Stimulated activated naive CD8-positive, alpha-beta T cell treated with anti-CD3 and anti-CD28 coated beads, Interleukin-15, Interleukin-2, amounts not matched to agents 100 ng/mL and 50 ng/mL, for 24 hours (primary cell): Measurements from ENCODE around the gene KDM4B.

Experiments used
- H3K27ac Mint-ChIP-seq: one replicate; pipeline ENCODE4 v1.8.0; 2021; ENCODE audit warnings: mild to moderate bottlenecking, mixed read lengths
- H3K27me3 Mint-ChIP-seq: one replicate; pipeline ENCODE4 v1.8.0; 2021; ENCODE audit warnings: mixed read lengths
- H3K36me3 Mint-ChIP-seq: one replicate; pipeline ENCODE4 v1.8.0; 2021; ENCODE audit warnings: low read depth, mixed read lengths
- H3K4me1 Mint-ChIP-seq: one replicate; pipeline ENCODE4 v1.8.0; 2021; ENCODE audit warnings: low read depth, mixed read lengths
- H3K4me3 Mint-ChIP-seq: one replicate; pipeline ENCODE4 v1.8.0; 2021; ENCODE audit warnings: mild to moderate bottlenecking, mixed read lengths
- H3K9me3 Mint-ChIP-seq: one replicate; pipeline ENCODE4 v1.8.0; 2021; ENCODE audit warnings: mixed read lengths

Gene KDM4B

GRCh38 chr19:5049561-5049960, 80.6 kb downstream of the KDM4B start:
- H3K27ac Mint-ChIP-seq, result no peak overlapping the region
- no peaks in the 10 kb centered on the region for H3K36me3 Mint-ChIP-seq
- H3K27me3 Mint-ChIP-seq, result no peaks in the 10 kb centered on the region

GRCh38 chr19:5050067-5050656, 81.2 kb downstream of the KDM4B start:
- Mint-ChIP-seq H3K36me3 (no peaks in the 10 kb centered on the region), H3K4me3 (no peak overlapping the region), H3K27me3 (no peaks in the 10 kb centered on the region), H3K27ac (no peak overlapping the region), H3K4me1 (peaks cover 3% of the 10 kb centered on the region), H3K9me3 (no peaks in the 10 kb centered on the region)

More at GRCh38 chr19:5049561-5049960, 80.6 kb downstream of the KDM4B start:
- H3K9me3 Mint-ChIP-seq, result no peaks in the 10 kb centered on the region
- H3K4me1 Mint-ChIP-seq, result peaks cover 3% of the 10 kb centered on the region
- H3K4me3 Mint-ChIP-seq, result no peak overlapping the region

- Mint-ChIP-seq H3K27ac (no peak overlapping the region), H3K9me3 (no peaks in the 10 kb centered on the region), H3K4me3 (no peak overlapping the region), H3K36me3 (no peaks in the 10 kb centered on the region), H3K27me3 (no peaks in the 10 kb centered on the region), H3K4me1 (peaks cover 3% of the 10 kb centered on the region)
Observed at GRCh38 chr19:5050905-5051304, 82.0 kb downstream of the KDM4B start.

GRCh38 chr19:5051619-5052018, 82.7 kb downstream of the KDM4B start:
- Mint-ChIP-seq H3K27ac (no peak overlapping the region), H3K36me3 (no peaks in the 10 kb centered on the region), H3K9me3 (no peaks in the 10 kb centered on the region), H3K4me1 (peaks cover 3% of the 10 kb centered on the region), H3K27me3 (no peaks in the 10 kb centered on the region), H3K4me3 (no peak overlapping the region)

GRCh38 chr19:5052515-5052914, 83.6 kb downstream of the KDM4B start:
- H3K27ac Mint-ChIP-seq, result no peak overlapping the region
- H3K9me3 Mint-ChIP-seq, result no peaks in the 10 kb centered on the region
- H3K4me3 Mint-ChIP-seq, result no peak overlapping the region
- peaks cover 3% of the 10 kb centered on the region for H3K4me1 Mint-ChIP-seq
- peaks cover 3% of the 10 kb centered on the region for H3K36me3 Mint-ChIP-seq
- H3K27me3 Mint-ChIP-seq, result no peaks in the 10 kb centered on the region

GRCh38 chr19:5052945-5053485, 84.1 kb downstream of the KDM4B start:
- H3K27ac Mint-ChIP-seq, result no peak overlapping the region
- H3K36me3 Mint-ChIP-seq, result peaks cover 5% of the 10 kb centered on the region
- no peak overlapping the region for H3K4me3 Mint-ChIP-seq
- peaks cover 3% of the 10 kb centered on the region for H3K4me1 Mint-ChIP-seq
- no peaks in the 10 kb centered on the region for H3K9me3 Mint-ChIP-seq
- H3K27me3 Mint-ChIP-seq, result no peaks in the 10 kb centered on the region

GRCh38 chr19:5053661-5054060, 84.7 kb downstream of the KDM4B start:
- Mint-ChIP-seq H3K36me3 (peaks cover 5% of the 10 kb centered on the region), H3K27ac (no peak overlapping the region), H3K4me3 (no peak overlapping the region), H3K4me1 (peaks cover 3% of the 10 kb centered on the region), H3K27me3 (no peaks in the 10 kb centered on the region), H3K9me3 (no peaks in the 10 kb centered on the region)

- peaks cover 3% of the 10 kb centered on the region for H3K4me1 Mint-ChIP-seq
- no peaks in the 10 kb centered on the region for H3K9me3 Mint-ChIP-seq
- no peak overlapping the region for H3K4me3 Mint-ChIP-seq
- H3K27me3 Mint-ChIP-seq, result no peaks in the 10 kb centered on the region
- no peak overlapping the region for H3K27ac Mint-ChIP-seq
- peaks cover 5% of the 10 kb centered on the region for H3K36me3 Mint-ChIP-seq
Observed at GRCh38 chr19:5054551-5055456, 85.9 kb downstream of the KDM4B start.

- no peaks in the 10 kb centered on the region for H3K27me3 Mint-ChIP-seq
- no peaks in the 10 kb centered on the region for H3K4me1 Mint-ChIP-seq
- H3K9me3 Mint-ChIP-seq, result no peaks in the 10 kb centered on the region
- no peak overlapping the region for H3K4me3 Mint-ChIP-seq
- H3K36me3 Mint-ChIP-seq, result peaks cover 5% of the 10 kb centered on the region
- H3K27ac Mint-ChIP-seq, result no peak overlapping the region
Observed at GRCh38 chr19:5055457-5055776, 86.5 kb downstream of the KDM4B start.

- Mint-ChIP-seq H3K27ac (no peak overlapping the region), H3K4me1 (no peaks in the 10 kb centered on the region), H3K27me3 (no peaks in the 10 kb centered on the region), H3K4me3 (no peak overlapping the region), H3K9me3 (peaks cover 4% of the 10 kb centered on the region), H3K36me3 (peaks cover 23% of the 10 kb centered on the region)
Observed at GRCh38 chr19:5057860-5058259, 88.9 kb downstream of the KDM4B start.

GRCh38 chr19:5058521-5059212, 89.8 kb downstream of the KDM4B start:
- Mint-ChIP-seq H3K9me3 (peaks cover 4% of the 10 kb centered on the region), H3K36me3 (peaks cover 29% of the 10 kb centered on the region), H3K4me1 (no peaks in the 10 kb centered on the region), H3K4me3 (no peak overlapping the region), H3K27ac (no peak overlapping the region), H3K27me3 (no peaks in the 10 kb centered on the region)

- Mint-ChIP-seq H3K9me3 (peaks cover 4% of the 10 kb centered on the region), H3K27me3 (no peaks in the 10 kb centered on the region), H3K4me1 (no peaks in the 10 kb centered on the region), H3K4me3 (no peak overlapping the region), H3K36me3 (peaks cover 29% of the 10 kb centered on the region), H3K27ac (no peak overlapping the region)
Observed at GRCh38 chr19:5059213-5059574, 90.3 kb downstream of the KDM4B start.

- H3K27ac Mint-ChIP-seq, result no peak overlapping the region
- no peaks in the 10 kb centered on the region for H3K4me1 Mint-ChIP-seq
- H3K27me3 Mint-ChIP-seq, result no peaks in the 10 kb centered on the region
- peaks cover 29% of the 10 kb centered on the region for H3K36me3 Mint-ChIP-seq
- H3K9me3 Mint-ChIP-seq, result peaks cover 4% of the 10 kb centered on the region
- H3K4me3 Mint-ChIP-seq, result no peak overlapping the region
Observed at GRCh38 chr19:5059793-5060192, 90.9 kb downstream of the KDM4B start.

- Mint-ChIP-seq H3K27me3 (no peaks in the 10 kb centered on the region), H3K9me3 (peaks cover 4% of the 10 kb centered on the region), H3K27ac (no peak overlapping the region), H3K36me3 (peaks cover 29% of the 10 kb centered on the region), H3K4me1 (no peaks in the 10 kb centered on the region), H3K4me3 (no peak overlapping the region)
Observed at GRCh38 chr19:5062195-5062594, 93.3 kb downstream of the KDM4B start.

- Mint-ChIP-seq H3K27me3 (no peaks in the 10 kb centered on the region), H3K36me3 (peaks cover 23% of the 10 kb centered on the region), H3K9me3 (peaks cover 4% of the 10 kb centered on the region), H3K27ac (no peak overlapping the region), H3K4me1 (no peaks in the 10 kb centered on the region), H3K4me3 (no peak overlapping the region)
Observed at GRCh38 chr19:5062799-5063198, 93.9 kb downstream of the KDM4B start.
